Colonic mucosa (tissue), 4 donors: ENCODE measurements around the gene PPP6R2. TPM values are rescaled to one million over a fixed set of nuclear protein-coding genes. Genes with fewer than 3 reads are reported as not detected.
"Not testable (repeated sequence)": the region's sequence is repeated elsewhere in the genome, so short reads cannot be mapped to it uniquely, and the experiment has no call there.

Experiments
- DNase-seq: peaks from one replicate; pipeline ENCODE4 v3.0.0-alpha.2; 2020
- H3K27ac ChIP-seq: fragments of 200-600 bp; one replicate; pipeline ENCODE4 v1.8.0; 2021
- H3K27me3 ChIP-seq: fragments of 200-600 bp; one replicate; pipeline ENCODE4 v1.8.0; 2021
- H3K36me3 ChIP-seq: fragments of 200-600 bp; one replicate; pipeline ENCODE4 v1.8.0; 2021
- H3K4me1 ChIP-seq: fragments of 200-600 bp; one replicate; pipeline ENCODE4 v1.8.0; 2021; ENCODE audit warnings: mild to moderate bottlenecking
- H3K4me3 ChIP-seq: fragments of 200-600 bp; one replicate; pipeline ENCODE4 v1.8.0; 2021
- H3K9ac ChIP-seq, 2 donors: one replicate each; pipeline ENCODE4 v1.7.0; 2013; ENCODE audit warnings: control low read depth in 2 of 2, low read depth in 2 of 2, low read length in 2 of 2
- H3K9me3 ChIP-seq: fragments of 200-600 bp; one replicate; pipeline ENCODE4 v1.8.0; 2021
- intact Hi-C: fragments of 100-400 bp; cut with DNase I; formaldehyde crosslinking; loops from one replicate; pipeline ENCODE4 v1.14.1; 2022
- total RNA-seq, 2 donors: library from RNA; stranded (reverse); fragmentation: NEBNext Ultra II Directional in 1 of 2; extraction: Animal tissue kit (Norgen Biotek cat#: 25700) in 1 of 2; gene quantifications; one replicate each; pipeline ENCODE4 v1.2.1, GENCODE V29; 2021
- TF ChIP-seq, protein P1 (sequence below): fragments of 200-600 bp; IDR thresholded peaks from one replicate; pipeline ENCODE4 v1.8.0; 2022; ENCODE audit warnings: antibody characterized with exemption, mild to moderate bottlenecking
- donor health status: healthy.
- donor health status: DM: no; HTN: no; CAD: no.
- donor health status: DM: no; HTN: no; CAD: no.

PPP6R2 gene
- total RNA-seq, 2 donors from 2014 or later = 34.1 to 55.9 TPM

DNA sequence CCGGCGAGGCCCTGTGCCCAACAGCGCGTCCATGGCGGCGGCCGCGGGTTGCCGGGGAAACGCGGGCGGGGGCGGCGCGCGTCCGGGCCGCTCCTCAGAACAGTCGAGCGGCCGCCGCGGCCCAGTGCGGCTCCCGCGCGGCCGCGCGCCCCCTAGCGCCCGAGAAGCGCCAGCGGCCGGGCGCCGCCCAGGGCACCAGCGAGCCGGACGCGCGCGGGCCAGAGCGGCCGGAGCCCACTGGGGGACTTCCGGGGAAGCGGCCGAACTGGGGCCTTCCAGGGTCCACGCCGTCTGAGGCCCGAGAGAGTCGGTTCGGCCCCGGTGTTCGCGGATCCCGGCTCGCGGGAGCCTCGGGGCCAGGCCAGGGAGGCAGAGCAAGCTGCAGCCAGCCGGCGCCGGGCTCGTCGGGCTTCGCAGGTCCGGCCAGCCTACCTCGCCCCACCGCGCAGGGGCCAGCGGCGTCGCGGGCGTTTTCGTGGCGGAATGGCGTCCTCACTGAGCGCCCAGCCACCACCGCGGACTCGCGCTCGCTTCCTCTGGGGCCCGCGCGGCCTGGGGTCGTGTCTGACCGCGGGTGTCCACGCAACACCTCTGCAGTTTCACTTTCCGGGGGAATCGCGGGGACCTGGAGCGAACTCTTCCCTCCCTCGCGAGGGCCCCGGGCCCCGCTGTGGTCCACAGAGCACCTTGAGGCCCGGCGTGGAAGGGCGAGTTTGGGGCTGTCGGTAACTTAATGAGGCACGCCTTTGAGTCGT lies 16.0 kb upstream of the PPP6R2 start, which contains the start of gene DENND6B:
TSS of gene DENND6B (minus strand) at position 57 of the 755 bp plus-strand sequence. CDS start at position 33, 24 bp downstream.
- DNase-seq = peak; percentile 80
- intact Hi-C loops = loop anchor here (2.0 kb wide), 1 partner anchor 52 kb away; no protein-coding TSS in a partner anchor
- peak within 1 kb of the TSS; percentile 87 for H3K27ac ChIP-seq

DNA sequence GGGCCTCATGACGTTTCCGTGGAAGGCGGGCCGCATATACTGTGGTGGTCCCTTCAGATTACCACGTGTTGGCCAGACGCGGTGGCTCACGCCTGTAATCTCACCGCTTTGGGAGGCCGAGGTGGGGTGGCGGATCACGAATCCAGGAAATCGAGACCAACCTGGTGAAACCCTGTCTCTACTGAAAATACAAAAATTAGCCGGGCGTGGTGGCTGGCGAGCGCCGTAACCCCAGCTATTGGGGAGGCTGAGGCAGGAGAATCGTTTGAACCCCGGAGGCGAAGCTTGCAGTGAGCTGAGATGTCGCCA lies 15.5 kb upstream of the PPP6R2 start:
- Histone ChIP-seq H3K4me1 (peaks cover 3% of the 10 kb centered on the region), H3K27ac (peak overlapping the region; percentile 87), H3K9me3 (no peaks in the 10 kb centered on the region), H3K4me3 (peak overlapping the region; percentile 73), H3K27me3 (no peaks in the 10 kb centered on the region), H3K9ac (peak overlapping the region; percentile 78 to 95), H3K36me3 (no peaks in the 10 kb centered on the region)
- intact Hi-C loops = loop anchor here (2.0 kb wide), 1 partner anchor 53 kb away; no protein-coding TSS in a partner anchor
- TF ChIP-seq, protein P1, sequence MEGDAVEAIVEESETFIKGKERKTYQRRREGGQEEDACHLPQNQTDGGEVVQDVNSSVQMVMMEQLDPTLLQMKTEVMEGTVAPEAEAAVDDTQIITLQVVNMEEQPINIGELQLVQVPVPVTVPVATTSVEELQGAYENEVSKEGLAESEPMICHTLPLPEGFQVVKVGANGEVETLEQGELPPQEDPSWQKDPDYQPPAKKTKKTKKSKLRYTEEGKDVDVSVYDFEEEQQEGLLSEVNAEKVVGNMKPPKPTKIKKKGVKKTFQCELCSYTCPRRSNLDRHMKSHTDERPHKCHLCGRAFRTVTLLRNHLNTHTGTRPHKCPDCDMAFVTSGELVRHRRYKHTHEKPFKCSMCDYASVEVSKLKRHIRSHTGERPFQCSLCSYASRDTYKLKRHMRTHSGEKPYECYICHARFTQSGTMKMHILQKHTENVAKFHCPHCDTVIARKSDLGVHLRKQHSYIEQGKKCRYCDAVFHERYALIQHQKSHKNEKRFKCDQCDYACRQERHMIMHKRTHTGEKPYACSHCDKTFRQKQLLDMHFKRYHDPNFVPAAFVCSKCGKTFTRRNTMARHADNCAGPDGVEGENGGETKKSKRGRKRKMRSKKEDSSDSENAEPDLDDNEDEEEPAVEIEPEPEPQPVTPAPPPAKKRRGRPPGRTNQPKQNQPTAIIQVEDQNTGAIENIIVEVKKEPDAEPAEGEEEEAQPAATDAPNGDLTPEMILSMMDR = no peak
- no peak for DNase-seq

More for the DNA sequence above, 16.0 kb upstream of the PPP6R2 start, which contains the start of gene DENND6B:
- TF ChIP-seq, protein P1 = peak; percentile 41
- Histone ChIP-seq H3K4me1 (peaks cover 3% of the 10 kb centered on the region), H3K9ac (peak within 1 kb of the TSS; percentile 78 to 95), H3K9me3 (no peaks in the 10 kb centered on the region), H3K27me3 (no peaks in the 10 kb centered on the region), H3K4me3 (peak within 1 kb of the TSS; percentile 73), H3K36me3 (no peaks in the 10 kb centered on the region)

GRCh38 chr22:50329236-50329635 lies 13.9 kb upstream of the PPP6R2 start:
- Histone ChIP-seq H3K4me1 (peaks cover 3% of the 10 kb centered on the region), H3K4me3 (no peak overlapping the region), H3K9me3 (no peaks in the 10 kb centered on the region), H3K27ac (no peak overlapping the region), H3K9ac (no peak overlapping the region), H3K36me3 (no peaks in the 10 kb centered on the region), H3K27me3 (no peaks in the 10 kb centered on the region)
- intact Hi-C loops = no loop called here
- TF ChIP-seq, protein P1 = no peak
- no peak for DNase-seq

GRCh38 chr22:50334433-50334832 lies 8.7 kb upstream of the PPP6R2 start:
- H3K9me3 ChIP-seq, H3K27ac ChIP-seq, DNase-seq, H3K27me3 ChIP-seq, H3K4me1 ChIP-seq, intact Hi-C loops, H3K9ac ChIP-seq, H3K4me3 ChIP-seq, H3K36me3 ChIP-seq: not testable (repeated sequence)

- no peaks in the 10 kb centered on the region for H3K9me3 ChIP-seq
- no peak overlapping the region for H3K4me3 ChIP-seq
- intact Hi-C loops = no loop called here
- no peak overlapping the region for H3K27ac ChIP-seq
- no peaks in the 10 kb centered on the region for H3K4me1 ChIP-seq
- no peaks in the 10 kb centered on the region for H3K36me3 ChIP-seq
- no peaks in the 10 kb centered on the region for H3K27me3 ChIP-seq
- no peak overlapping the region for H3K9ac ChIP-seq
- no peak for DNase-seq
- TF ChIP-seq, protein P1 = no peak
Observed at GRCh38 chr22:50337262-50338041, 5.7 kb upstream of the PPP6R2 start.
